Globus pallidus (tissue), 1 donor: ENCODE measurements around the gene EGFLAM.
"Not testable (repeated sequence)": the region's sequence is repeated elsewhere in the genome, so short reads cannot be mapped to it uniquely, and the experiment has no call there.

Experiments
- DNase-seq: peaks from one replicate; pipeline ENCODE4 v3.0.0-alpha.2; 2015; ENCODE audit warnings: low spot score

Gene EGFLAM

GRCh38 chr5:38329132-38329715 lies 70.9 kb downstream of the EGFLAM start:
- no peak for DNase-seq

DNA sequence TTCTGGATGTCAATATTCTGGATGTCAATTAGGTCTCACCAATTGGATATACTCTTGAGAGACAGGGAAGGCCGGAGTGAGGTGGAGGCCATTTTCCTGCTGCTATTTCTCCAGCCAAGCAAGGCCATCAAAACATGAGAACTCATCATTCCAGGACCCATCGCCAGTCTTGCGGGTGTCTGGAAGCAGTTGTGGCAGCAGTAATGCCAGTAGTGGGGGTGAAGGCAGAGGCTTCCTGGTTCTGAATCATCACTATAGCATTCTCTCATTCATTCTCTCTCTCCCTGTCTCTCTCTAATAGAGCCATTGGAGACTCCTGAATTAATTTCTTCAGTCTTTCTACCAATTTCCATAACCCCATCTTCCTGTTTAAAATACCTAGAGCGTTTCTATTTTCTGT lies 71.8 kb downstream of the EGFLAM start:
- DNase-seq = no peak

GRCh38 chr5:38331831-38332230 lies 73.5 kb downstream of the EGFLAM start:
- no peak for DNase-seq

DNA sequence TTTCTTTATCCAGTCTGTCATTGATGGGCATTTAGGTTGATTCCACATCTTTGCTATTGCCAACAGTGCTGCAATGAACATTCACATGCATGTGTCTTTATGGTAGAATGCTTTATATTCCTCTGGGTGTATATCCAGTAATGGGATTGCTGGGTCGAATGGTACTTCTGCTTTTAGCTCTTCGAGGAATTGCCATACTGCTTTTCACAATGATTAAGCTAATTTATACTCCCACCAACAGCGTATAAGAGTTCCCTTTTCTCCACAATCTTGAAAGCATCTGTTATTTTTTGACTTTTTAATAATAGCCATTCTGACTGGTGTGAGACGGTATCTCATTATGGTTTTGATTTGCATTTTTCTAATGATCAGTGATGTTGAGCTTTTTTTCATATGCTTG lies 74.8 kb downstream of the EGFLAM start:
- not testable (repeated sequence) for DNase-seq

GRCh38 chr5:38338455-38338854 lies 80.1 kb downstream of the EGFLAM start:
- DNase-seq = no peak

DNA sequence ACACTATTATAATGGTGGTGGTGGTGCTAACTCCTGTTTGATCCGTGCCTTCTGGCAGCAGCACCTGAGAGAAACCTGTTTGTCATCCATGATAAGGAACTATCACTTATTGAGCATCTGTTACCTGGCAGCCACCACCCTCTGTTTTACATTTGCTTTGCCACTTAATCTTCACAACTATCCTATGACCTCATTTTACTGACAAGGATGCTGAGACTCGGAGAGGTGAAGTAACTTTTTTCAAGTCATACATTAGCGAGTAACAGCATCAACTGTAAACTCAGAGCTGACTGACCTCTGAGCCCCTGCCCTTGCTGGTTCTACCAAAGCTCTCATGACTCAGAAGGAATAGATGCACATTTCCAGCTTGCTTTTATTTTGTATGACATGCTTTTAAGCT lies 81.1 kb downstream of the EGFLAM start:
- no peak for DNase-seq

GRCh38 chr5:38341056-38341455 lies 82.7 kb downstream of the EGFLAM start:
- DNase-seq = no peak

DNA sequence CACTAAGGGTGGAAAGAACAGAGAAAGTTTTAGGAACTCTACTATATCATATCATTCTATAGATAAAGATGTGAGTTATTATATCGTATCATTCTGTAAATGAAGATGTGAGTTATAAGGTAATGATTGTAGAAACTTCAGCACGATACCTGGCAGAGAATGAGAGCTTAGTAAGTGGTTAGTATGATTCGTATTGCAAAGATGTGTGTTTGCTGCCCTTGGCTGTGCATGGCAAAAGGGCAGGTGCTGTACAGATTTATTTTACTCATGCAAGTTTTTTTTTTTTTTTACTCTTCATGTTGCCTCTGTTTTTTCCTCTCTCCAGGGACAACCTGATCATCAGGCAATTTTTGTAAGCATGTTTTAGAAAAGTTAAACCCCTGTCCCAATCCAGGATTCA lies 83.3 kb downstream of the EGFLAM start:
- DNase-seq = no peak

- DNase-seq = no peak
Observed at GRCh38 chr5:38342261-38342660, 83.9 kb downstream of the EGFLAM start.

DNA sequence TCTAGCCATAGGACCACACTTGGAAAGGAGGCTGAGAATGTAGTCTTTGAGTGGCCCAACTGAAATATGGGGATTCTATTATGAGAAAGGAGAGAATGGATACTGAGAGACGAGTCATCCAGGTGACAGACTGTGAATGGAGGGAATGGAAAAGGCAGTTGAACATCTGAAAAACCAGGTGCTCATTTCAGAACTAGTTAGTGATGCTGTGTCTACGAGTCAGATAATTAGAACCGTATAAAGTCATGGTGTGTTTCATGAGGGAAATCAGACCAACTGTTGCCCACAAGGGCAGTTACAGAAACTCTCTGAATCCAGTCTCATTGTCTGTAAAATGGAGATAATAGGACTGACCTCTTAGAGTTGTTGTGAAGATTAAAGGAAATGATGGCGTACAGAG lies 86.5 kb downstream of the EGFLAM start:
- DNase-seq = no peak

- no peak for DNase-seq
Observed at GRCh38 chr5:38346593-38346992, 88.2 kb downstream of the EGFLAM start.

- DNase-seq = no peak
Observed at GRCh38 chr5:38347040-38347763, 88.8 kb downstream of the EGFLAM start.

DNA sequence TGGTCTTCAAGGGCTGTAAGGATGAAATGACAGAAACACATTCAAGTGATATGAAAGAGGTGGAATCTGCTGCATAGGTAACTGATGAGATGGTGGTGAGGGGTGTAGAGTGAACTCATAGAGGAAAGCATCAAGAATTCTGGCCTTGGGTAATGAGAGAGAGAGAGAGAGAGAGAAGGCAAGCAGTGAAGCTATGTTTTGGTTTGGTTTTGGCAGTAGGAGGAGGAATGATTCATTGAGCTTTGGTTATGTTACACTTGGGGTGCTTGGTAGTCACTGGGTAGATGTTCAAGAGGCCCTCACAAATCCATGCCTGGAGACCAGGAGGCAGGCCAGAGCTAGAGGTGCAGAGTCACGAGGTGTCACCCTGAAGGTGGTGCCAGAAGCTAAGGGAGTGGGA lies 89.5 kb downstream of the EGFLAM start:
- no peak for DNase-seq

GRCh38 chr5:38360323-38361061 lies 102.1 kb downstream of the EGFLAM start:
- no peak for DNase-seq

- no peak for DNase-seq
Observed at GRCh38 chr5:38362713-38363112, 104.4 kb downstream of the EGFLAM start.

- DNase-seq = no peak
Observed at GRCh38 chr5:38364825-38365224, 106.5 kb downstream of the EGFLAM start.

DNA sequence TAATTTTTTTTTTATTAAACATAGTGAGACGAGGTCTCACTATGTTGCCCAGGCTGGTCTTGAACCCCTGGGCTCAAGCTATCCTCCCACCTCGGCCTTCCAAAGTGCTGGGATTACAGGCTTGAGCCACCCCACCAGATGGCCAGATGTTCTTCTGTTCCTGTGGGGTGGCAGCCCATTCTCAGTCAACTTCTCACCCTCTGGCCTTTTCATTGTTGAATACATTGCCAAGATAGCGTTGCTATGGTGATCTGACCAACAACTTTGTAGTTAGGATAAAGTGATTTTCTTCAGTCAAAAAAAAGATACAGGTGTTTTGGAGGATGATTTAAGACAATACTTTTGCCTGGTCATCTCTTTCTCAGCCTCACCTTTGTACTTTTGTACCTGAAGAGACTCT lies 109.1 kb downstream of the EGFLAM start:
- DNase-seq = no peak

DNA sequence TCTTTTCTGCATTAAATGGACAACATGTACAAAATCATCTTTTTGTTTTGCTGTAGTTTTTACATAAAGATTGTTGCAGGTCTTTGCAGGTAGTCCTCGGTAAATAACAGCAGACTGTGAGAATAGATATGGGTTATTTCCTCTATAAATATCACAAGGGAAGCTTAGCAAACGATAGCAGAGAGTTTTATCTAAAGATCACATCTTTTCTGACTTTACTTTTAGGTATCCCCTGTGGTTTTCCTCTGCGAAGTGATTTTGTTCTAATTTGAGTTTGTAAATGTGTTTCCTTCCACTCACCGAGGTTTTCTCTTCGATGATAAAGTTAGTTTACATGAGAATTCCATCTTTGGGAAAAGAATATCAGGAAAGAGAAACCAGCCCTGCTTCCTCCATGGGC lies 109.6 kb downstream of the EGFLAM start:
- no peak for DNase-seq

DNA sequence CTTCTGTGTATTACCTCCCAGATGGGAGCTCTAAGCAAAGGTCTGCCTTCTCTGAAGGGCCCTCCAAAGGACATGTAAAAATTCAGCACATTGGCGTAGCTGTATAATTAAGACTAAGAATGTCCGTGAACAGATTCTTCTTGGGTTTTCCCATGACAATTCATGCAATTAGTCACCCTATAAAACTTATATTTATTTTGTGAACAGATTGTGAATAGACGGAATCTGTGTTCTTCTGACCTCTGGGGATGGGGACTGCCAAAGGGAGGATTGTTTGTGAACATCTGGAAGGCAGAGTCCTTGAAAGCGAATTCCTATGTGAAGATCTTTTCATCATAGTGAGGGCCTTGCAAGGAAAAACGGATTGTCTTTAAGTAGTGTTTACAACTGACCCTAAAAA lies 111.3 kb downstream of the EGFLAM start:
- no peak for DNase-seq

DNA sequence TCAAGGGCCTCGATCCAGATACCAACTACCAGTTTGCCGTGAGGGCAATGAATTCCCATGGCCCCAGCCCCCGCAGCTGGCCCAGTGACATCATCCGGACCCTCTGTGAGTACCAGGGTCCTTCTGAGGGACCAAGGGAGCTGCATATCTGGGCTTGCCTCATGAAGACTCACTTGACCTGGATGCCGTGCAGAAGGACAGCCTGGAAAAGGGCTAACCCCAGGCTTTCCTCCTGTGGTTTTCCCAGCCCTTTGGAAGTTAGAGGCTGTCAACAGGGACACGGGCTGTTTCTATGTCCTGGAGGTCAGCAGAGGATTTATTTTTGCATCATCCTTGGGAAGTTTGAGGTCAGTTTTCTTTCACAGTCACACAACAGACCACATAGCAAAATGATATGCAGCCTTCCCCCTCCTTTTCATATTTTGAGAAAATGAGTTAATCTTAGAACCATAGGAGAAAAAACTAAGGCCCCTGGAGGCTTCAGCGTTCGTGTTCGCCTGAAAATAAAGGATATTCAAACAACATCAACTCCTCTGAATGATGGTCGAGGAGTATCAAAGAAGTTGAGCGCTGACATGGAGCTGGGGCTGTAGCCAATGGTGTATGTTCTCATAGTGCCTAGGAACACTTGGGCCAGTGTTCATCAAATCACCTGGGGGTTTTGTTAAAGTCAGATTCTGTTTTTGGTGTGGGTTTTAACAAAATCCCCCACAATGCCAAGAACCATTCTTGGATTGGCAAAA lies 112.2 kb downstream of the EGFLAM start:
- no peak for DNase-seq

DNA sequence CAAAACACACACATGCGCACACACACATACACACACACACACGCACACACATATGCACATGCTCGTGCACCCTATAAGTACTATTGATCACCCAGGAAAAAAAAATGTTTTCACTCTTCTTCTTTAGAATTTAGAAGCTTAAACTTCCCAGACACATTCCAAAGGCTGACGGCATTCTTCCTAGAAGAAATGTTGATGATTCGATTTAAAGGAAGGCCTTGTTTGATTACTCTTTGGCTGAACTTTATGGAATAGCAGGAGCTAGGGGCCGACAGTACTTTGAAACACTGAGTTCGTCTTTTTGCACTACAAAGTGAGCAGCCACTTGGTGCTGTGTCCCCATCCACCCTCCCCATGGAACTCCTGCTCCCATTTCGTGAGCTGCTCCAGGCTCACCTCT lies 113.2 kb downstream of the EGFLAM start:
- no peak for DNase-seq

DNA sequence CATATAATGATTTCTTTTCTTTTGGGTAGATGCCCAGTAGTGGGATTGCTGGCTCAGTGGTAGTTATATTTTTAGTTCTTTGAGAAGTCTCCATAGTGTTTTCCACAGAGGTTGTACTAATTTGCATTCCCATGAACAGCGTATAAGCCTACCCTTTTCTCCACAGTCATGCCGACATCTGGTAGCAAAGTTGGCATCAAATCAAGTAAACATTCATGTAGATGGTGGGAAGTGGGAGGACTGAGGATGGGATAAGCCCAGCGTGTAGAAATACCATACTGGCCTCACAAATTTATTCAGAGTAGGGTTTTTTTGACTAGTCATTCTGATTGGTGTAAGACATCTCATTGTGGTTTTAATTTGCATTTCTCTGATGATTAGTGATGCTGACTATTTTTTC lies 115.4 kb downstream of the EGFLAM start:
- no peak for DNase-seq

DNA sequence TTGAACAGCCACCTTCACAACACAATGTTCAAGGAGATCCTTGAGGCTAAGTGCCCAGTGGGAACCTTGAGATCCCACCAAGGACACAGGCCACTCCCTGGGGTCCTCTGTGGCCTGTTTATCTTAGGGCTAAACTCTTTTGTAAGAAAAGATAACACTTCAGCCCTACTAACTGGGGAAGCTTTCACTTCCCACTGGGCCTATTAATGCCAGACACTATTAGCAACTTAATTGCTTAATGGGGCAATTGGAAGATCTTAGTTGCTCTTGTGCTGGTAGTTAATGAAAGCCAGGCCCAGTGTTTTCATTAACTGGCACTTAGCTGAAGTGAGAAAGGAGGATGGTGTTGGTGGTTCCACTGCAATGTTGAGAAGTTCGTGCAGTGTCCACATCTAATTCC lies 117.1 kb downstream of the EGFLAM start:
- DNase-seq = no peak
